WTC11 (cell line): ENCODE data around the gene MAST1. TPM values are rescaled to one million over a fixed set of nuclear protein-coding genes. Genes with fewer than 3 reads are reported as not detected.

Experiments
- ATAC-seq: fragments of 200-7000 bp; cut with Tn5 transposase; 2 replicates; pipeline ENCODE4 v1.10.0; 2021; ENCODE audit warnings: mild to moderate bottlenecking, moderate library complexity
- CTCF ChIA-PET: fragments of 300-600 bp; sonication (Branson Sonifier 250); formaldehyde crosslinking; loops from one replicate; lab custom pipeline; 2021; ENCODE audit warnings: antibody characterized with exemption; lab: Charles Lee
- POLR2A ChIA-PET: fragments of 350-600 bp; sonication (Branson Sonifier 250); formaldehyde crosslinking; loops from one replicate; lab custom pipeline; 2021; ENCODE audit warnings: antibody characterized with exemption; lab: Charles Lee
- DNase-seq: peaks from one replicate; pipeline ENCODE4 v3.0.0; 2021; ENCODE audit warnings: low spot score
- H3K27ac Mint-ChIP-seq: 2 replicates; pipeline ENCODE4 v1.8.0; 2021; ENCODE audit warnings: mixed read lengths
- H3K27me3 Mint-ChIP-seq: 2 replicates; pipeline ENCODE4 v1.8.0; 2021; ENCODE audit warnings: low read depth, mild to moderate bottlenecking, moderate library complexity, mixed read lengths
- H3K36me3 Mint-ChIP-seq: 2 replicates; pipeline ENCODE4 v1.8.0; 2021; ENCODE audit warnings: mixed read lengths
- H3K4me1 Mint-ChIP-seq: 2 replicates; pipeline ENCODE4 v1.8.0; 2022; ENCODE audit warnings: mixed read lengths
- H3K4me3 Mint-ChIP-seq: 2 replicates; pipeline ENCODE4 v1.8.0; 2021; ENCODE audit warnings: mild to moderate bottlenecking, moderate library complexity, mixed read lengths
- H3K9me3 Mint-ChIP-seq: 2 replicates; pipeline ENCODE4 v1.8.0; 2021; ENCODE audit warnings: mixed read lengths
- CREM ChIP-seq: sonication (generic); formaldehyde crosslinking; IDR thresholded peaks from 2 replicates; pipeline ENCODE4 v1.8.1; 2022; ENCODE audit warnings: mild to moderate bottlenecking, missing genetic modification reagents, moderate library complexity
- FOXK1 ChIP-seq: sonication (generic); formaldehyde crosslinking; IDR thresholded peaks from 2 replicates; pipeline ENCODE4 v1.8.0; 2022; ENCODE audit warnings: mild to moderate bottlenecking, moderate library complexity, missing genetic modification reagents
- KAT7 ChIP-seq: sonication (generic); formaldehyde crosslinking; IDR thresholded peaks from 2 replicates; pipeline ENCODE4 v1.8.1; 2023; ENCODE audit warnings: missing genetic modification reagents, mild to moderate bottlenecking, borderline replicate concordance
- MXD4 ChIP-seq: fragments of 250-450 bp; sonication (Bioruptor Pico); IDR thresholded peaks from 2 replicates; pipeline ENCODE4 v1.8.0; 2021; ENCODE audit warnings: mild to moderate bottlenecking, moderate library complexity, borderline replicate concordance
- NFE2L1 ChIP-seq: sonication (generic); formaldehyde crosslinking; IDR thresholded peaks from 2 replicates; pipeline ENCODE4 v1.8.1; 2023; ENCODE audit warnings: missing genetic modification reagents
- NR1H2 ChIP-seq: sonication (generic); formaldehyde crosslinking; IDR thresholded peaks from 2 replicates; pipeline ENCODE4 v1.9.0; 2021; ENCODE audit warnings: mild to moderate bottlenecking, moderate library complexity, missing genetic modification reagents
- RELA ChIP-seq: sonication (generic); formaldehyde crosslinking; IDR thresholded peaks from 2 replicates; pipeline ENCODE4 v1.8.1; 2022; ENCODE audit warnings: missing genetic modification reagents, mild to moderate bottlenecking, borderline replicate concordance
- SOX15 ChIP-seq: fragments of 250-450 bp; sonication (Bioruptor Pico); IDR thresholded peaks from 2 replicates; pipeline ENCODE4 v1.9.0; 2021; ENCODE audit warnings: mild to moderate bottlenecking
- SP1 ChIP-seq: sonication (generic); formaldehyde crosslinking; conservative IDR thresholded peaks from 2 replicates; pipeline ENCODE4 v1.8.1; 2022; ENCODE audit warnings: missing genetic modification reagents
- TCF7 ChIP-seq: sonication (generic); formaldehyde crosslinking; IDR thresholded peaks from 2 replicates; pipeline ENCODE4 v1.8.0; 2022; ENCODE audit warnings: mild to moderate bottlenecking, low read depth, missing genetic modification reagents, moderate library complexity
- TP53 ChIP-seq: sonication (generic); formaldehyde crosslinking; IDR thresholded peaks from 2 replicates; pipeline ENCODE4 v1.8.1; 2023; ENCODE audit warnings: mild to moderate bottlenecking, missing genetic modification reagents
- ZNF219 ChIP-seq: sonication (generic); formaldehyde crosslinking; IDR thresholded peaks from 2 replicates; pipeline ENCODE4 v1.8.0; 2023; ENCODE audit warnings: missing genetic modification reagents, mild to moderate bottlenecking, borderline replicate concordance
- ZNF263 ChIP-seq: sonication (generic); formaldehyde crosslinking; IDR thresholded peaks from 2 replicates; pipeline ENCODE4 v1.8.1; 2022; ENCODE audit warnings: low read depth, mild to moderate bottlenecking, moderate library complexity, missing genetic modification reagents
- ZNF396 ChIP-seq: fragments of 250-450 bp; sonication (Bioruptor Pico); IDR thresholded peaks from 2 replicates; pipeline ENCODE4 v1.8.0; 2021; ENCODE audit warnings: mild to moderate bottlenecking, moderate library complexity, borderline replicate concordance
- ZNF416 ChIP-seq: fragments of 250-450 bp; sonication (Bioruptor Pico); IDR thresholded peaks from 2 replicates; pipeline ENCODE4 v1.9.0; 2021; ENCODE audit warnings: mild to moderate bottlenecking, inconsistent platforms
- total RNA-seq: library from RNA; stranded (reverse); gene quantifications from 3 replicates; pipeline ENCODE4 v1.2.3, GENCODE V29; 2021
- TF ChIP-seq, protein P1 (sequence below): sonication (generic); formaldehyde crosslinking; conservative IDR thresholded peaks from 2 replicates; pipeline ENCODE4 v1.8.1; 2023; ENCODE audit warnings: mild to moderate bottlenecking, low read depth, missing genetic modification reagents, moderate library complexity
- TF ChIP-seq, protein P2 (sequence below): sonication (generic); formaldehyde crosslinking; IDR thresholded peaks from 2 replicates; pipeline ENCODE4 v1.8.0; 2022; ENCODE audit warnings: missing genetic modification reagents
- TF ChIP-seq, protein P3 (sequence below): sonication (generic); formaldehyde crosslinking; IDR thresholded peaks from 2 replicates; pipeline ENCODE4 v1.8.0; 2022; ENCODE audit warnings: mild to moderate bottlenecking, missing genetic modification reagents
- TF ChIP-seq, protein P4 (sequence below): fragments of 250-450 bp; sonication (Bioruptor Pico); IDR thresholded peaks from 2 replicates; pipeline ENCODE4 v1.9.0; 2021; ENCODE audit warnings: moderate library complexity, mild to moderate bottlenecking, inconsistent platforms, borderline replicate concordance

MAST1 gene
- total RNA-seq, 1 experiment from 2014 or later, result 24.3 TPM

DNA sequence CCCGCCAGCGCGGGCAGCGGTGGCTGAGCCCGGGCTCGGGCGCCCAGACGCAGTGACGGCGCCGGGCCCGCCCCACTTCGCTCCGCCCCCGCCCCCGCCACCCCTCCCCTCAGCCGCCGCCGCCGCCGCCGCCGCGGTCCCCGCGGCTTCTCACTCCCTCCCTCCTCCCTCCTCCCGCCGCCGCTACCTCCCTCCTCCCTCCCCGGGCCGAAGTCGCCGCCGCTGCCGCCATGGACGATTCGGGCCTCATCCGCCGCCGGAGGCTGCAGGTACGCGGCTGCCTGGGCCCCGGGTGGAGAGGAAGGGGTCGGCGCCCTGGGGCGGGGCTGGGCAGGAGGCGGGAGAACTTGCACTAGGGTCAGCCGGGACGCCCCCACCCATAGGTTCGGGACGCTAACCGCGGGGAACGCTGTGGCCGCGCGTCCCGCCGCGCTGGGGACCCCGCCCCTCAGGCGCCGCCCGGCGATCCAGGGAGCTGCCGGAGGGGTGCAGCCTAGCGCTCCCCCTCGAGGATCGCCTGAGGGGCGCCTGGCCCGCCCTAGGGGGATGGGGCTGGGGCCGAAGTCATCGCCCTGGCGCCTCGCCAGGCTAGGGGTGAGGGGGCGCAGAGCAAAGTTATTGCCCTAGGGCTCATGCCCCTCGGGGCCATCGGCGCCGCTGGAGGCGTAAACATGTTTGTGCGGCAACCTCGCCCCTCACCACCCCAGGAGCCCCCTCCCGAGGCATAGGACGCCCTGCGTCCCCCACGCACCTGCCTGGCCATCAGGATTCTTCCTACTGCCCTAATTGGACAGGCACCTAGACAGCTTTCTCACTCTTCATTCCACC lies 4.4 kb upstream of the MAST1 start (continued):
- TF ChIP-seq, protein P1, sequence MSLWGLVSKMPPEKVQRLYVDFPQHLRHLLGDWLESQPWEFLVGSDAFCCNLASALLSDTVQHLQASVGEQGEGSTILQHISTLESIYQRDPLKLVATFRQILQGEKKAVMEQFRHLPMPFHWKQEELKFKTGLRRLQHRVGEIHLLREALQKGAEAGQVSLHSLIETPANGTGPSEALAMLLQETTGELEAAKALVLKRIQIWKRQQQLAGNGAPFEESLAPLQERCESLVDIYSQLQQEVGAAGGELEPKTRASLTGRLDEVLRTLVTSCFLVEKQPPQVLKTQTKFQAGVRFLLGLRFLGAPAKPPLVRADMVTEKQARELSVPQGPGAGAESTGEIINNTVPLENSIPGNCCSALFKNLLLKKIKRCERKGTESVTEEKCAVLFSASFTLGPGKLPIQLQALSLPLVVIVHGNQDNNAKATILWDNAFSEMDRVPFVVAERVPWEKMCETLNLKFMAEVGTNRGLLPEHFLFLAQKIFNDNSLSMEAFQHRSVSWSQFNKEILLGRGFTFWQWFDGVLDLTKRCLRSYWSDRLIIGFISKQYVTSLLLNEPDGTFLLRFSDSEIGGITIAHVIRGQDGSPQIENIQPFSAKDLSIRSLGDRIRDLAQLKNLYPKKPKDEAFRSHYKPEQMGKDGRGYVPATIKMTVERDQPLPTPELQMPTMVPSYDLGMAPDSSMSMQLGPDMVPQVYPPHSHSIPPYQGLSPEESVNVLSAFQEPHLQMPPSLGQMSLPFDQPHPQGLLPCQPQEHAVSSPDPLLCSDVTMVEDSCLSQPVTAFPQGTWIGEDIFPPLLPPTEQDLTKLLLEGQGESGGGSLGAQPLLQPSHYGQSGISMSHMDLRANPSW (CRISPR knock-in tag), result no peak
- TF ChIP-seq ZNF219 (CRISPR knock-in tag), result no peak
- 0 out of 2 replicates have a peak, but pooled peaks have one; percentile 14 for TF ChIP-seq TCF7 (CRISPR knock-in tag)
- no peak for TF ChIP-seq NR1H2 (CRISPR knock-in tag)
- TF ChIP-seq FOXK1 (CRISPR knock-in tag), result no peak
- TF ChIP-seq ZNF416 (CRISPR knock-in tag), result 0 out of 2 replicates have a peak, but pooled peaks have one; percentile 20
- TF ChIP-seq, protein P2, sequence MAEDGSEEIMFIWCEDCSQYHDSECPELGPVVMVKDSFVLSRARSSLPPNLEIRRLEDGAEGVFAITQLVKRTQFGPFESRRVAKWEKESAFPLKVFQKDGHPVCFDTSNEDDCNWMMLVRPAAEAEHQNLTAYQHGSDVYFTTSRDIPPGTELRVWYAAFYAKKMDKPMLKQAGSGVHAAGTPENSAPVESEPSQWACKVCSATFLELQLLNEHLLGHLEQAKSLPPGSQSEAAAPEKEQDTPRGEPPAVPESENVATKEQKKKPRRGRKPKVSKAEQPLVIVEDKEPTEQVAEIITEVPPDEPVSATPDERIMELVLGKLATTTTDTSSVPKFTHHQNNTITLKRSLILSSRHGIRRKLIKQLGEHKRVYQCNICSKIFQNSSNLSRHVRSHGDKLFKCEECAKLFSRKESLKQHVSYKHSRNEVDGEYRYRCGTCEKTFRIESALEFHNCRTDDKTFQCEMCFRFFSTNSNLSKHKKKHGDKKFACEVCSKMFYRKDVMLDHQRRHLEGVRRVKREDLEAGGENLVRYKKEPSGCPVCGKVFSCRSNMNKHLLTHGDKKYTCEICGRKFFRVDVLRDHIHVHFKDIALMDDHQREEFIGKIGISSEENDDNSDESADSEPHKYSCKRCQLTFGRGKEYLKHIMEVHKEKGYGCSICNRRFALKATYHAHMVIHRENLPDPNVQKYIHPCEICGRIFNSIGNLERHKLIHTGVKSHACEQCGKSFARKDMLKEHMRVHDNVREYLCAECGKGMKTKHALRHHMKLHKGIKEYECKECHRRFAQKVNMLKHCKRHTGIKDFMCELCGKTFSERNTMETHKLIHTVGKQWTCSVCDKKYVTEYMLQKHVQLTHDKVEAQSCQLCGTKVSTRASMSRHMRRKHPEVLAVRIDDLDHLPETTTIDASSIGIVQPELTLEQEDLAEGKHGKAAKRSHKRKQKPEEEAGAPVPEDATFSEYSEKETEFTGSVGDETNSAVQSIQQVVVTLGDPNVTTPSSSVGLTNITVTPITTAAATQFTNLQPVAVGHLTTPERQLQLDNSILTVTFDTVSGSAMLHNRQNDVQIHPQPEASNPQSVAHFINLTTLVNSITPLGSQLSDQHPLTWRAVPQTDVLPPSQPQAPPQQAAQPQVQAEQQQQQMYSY (CRISPR knock-in tag), result no peak
- TF ChIP-seq ZNF396 (CRISPR knock-in tag), result no peak
- TF ChIP-seq ZNF263 (CRISPR knock-in tag), result peak; percentile 92
- TF ChIP-seq KAT7 (CRISPR knock-in tag), result no peak
- TF ChIP-seq MXD4, result no peak
- no peak for TF ChIP-seq CREM (CRISPR knock-in tag)

DNA sequence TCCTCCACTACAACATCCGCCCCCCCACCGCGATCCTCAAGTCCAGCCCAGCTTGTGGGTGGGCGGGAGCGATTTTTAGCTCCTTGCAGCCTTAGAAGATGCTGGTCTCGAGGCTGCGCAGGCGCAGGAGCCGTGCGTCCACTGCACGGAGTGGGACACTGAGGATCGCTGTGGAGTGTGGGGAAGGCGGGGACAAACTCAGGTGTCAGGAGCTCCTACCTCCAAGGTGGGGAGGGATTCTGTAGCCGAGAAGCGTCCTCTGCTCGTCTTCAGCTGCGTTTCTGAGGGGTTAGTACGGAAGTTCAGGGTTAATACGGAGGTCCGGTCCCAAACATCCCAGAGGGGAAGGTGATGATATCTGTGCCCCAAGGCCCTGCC lies 3.8 kb upstream of the MAST1 start, which contains the start of gene RTBDN:
TSS of gene RTBDN (minus strand) at position 14 of the 378 bp plus-strand sequence. CDS start 4,600 bp downstream, outside the sequence.
- H3K4me3 Mint-ChIP-seq, result peak within 1 kb of the TSS; percentile 70
- peak; percentile 46 for DNase-seq
- H3K27ac Mint-ChIP-seq, result 0 out of 2 replicates have a peak within 1 kb of the TSS, but pooled peaks have one; percentile 31
- ATAC-seq, result no peak
- POLR2A ChIA-PET, result no interaction called here
- peaks cover 32% of the 10 kb centered on the region for H3K4me1 Mint-ChIP-seq
- H3K9me3 Mint-ChIP-seq, result no peaks in the 10 kb centered on the region
- H3K27me3 Mint-ChIP-seq, result peaks cover 61% of the 10 kb centered on the region
- no peaks in the 10 kb centered on the region for H3K36me3 Mint-ChIP-seq
- CTCF ChIA-PET, result interaction anchor here (0.8 to 2.3 kb wide), 5 partner anchors 28 to 131 kb away, joined by 3 to 10 read pairs (median 7); partner anchors contain the start of gene RNASEH2A
- TF ChIP-seq, protein P1 (CRISPR knock-in tag), result no peak
- no peak for TF ChIP-seq RELA (CRISPR knock-in tag)
- TF ChIP-seq, protein P3, sequence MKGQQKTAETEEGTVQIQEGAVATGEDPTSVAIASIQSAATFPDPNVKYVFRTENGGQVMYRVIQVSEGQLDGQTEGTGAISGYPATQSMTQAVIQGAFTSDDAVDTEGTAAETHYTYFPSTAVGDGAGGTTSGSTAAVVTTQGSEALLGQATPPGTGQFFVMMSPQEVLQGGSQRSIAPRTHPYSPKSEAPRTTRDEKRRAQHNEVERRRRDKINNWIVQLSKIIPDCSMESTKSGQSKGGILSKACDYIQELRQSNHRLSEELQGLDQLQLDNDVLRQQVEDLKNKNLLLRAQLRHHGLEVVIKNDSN (CRISPR knock-in tag), result no peak
- TF ChIP-seq SP1 (CRISPR knock-in tag), result no peak
- no peak for TF ChIP-seq NFE2L1 (CRISPR knock-in tag)
- TF ChIP-seq TP53 (CRISPR knock-in tag), result no peak
- TF ChIP-seq SOX15 (CRISPR knock-in tag), result no peak
- TF ChIP-seq, protein P4, sequence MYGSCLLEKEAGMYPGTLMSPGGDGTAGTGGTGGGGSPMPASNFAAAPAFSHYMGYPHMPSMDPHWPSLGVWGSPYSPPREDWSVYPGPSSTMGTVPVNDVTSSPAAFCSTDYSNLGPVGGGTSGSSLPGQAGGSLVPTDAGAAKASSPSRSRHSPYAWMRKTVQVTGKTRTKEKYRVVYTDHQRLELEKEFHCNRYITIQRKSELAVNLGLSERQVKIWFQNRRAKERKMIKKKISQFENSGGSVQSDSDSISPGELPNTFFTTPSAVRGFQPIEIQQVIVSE (CRISPR knock-in tag), result no peak
- TF ChIP-seq, protein P2 (CRISPR knock-in tag), result no peak
- TF ChIP-seq TCF7 (CRISPR knock-in tag), result no peak
